ENCODE measurements around the gene FAM50A.

Gene FAM50A

GRCh38 chrX:154486396-154487207 is 42.7 kb downstream of the FAM50A start, which contains the start of gene UBL4A (continued):
- TF ChIP-seq ZBTB20 (tag by site-specific recombination; IDR thresholded peaks at IDR 0.05) (peak; percentile 24; the same call in 1 of the 2 replicates), EGR2 (tag by site-specific recombination; IDR thresholded peaks at IDR 0.05; ENCODE audit: low read depth) (peak; percentile 96), GLIS2 (tag by site-specific recombination; IDR thresholded peaks at IDR 0.05) (peak; percentile 98), KLF10 (tag by site-specific recombination; IDR thresholded peaks at IDR 0.05) (peak; percentile 73), ZBTB10 (tag by site-specific recombination; IDR thresholded peaks at IDR 0.05) (peak; percentile 77), ZSCAN4 (tag by site-specific recombination; IDR thresholded peaks at IDR 0.05) (no peak), KLF16 (tag by site-specific recombination; IDR thresholded peaks at IDR 0.05) (peak; percentile 60; the same call in 1 of the 2 replicates), PRDM10 (tag by site-specific recombination; IDR thresholded peaks at IDR 0.05) (peak; percentile 96), WT1 (tag by site-specific recombination; IDR thresholded peaks at IDR 0.05) (peak; percentile 67; the same call in 1 of the 2 replicates), ZBTB17 (tag by site-specific recombination; IDR thresholded peaks at IDR 0.05) (peak; percentile 54; the same call in 1 of the 2 replicates), PRDM6 (tag by site-specific recombination; IDR thresholded peaks at IDR 0.05) (no peak), ZNF274 (IDR thresholded peaks at IDR 0.05; ENCODE audit: low read length) (no peak), ZNF274 (tag by site-specific recombination; IDR thresholded peaks at IDR 0.05; ENCODE audit: borderline replicate concordance) (no peak), ZNF19 (tag by site-specific recombination; IDR thresholded peaks at IDR 0.05; ENCODE audit: low read depth) (no peak), ZNF114 (tag by site-specific recombination; IDR thresholded peaks at IDR 0.05) (no peak), KLF1 (tag by site-specific recombination; IDR thresholded peaks at IDR 0.05) (peak; percentile 92), KLF8 (tag by site-specific recombination; IDR thresholded peaks at IDR 0.05) (peak; percentile 84), ZNF600 (tag by site-specific recombination; IDR thresholded peaks at IDR 0.05) (peak; percentile 40; the same call in 1 of the 2 replicates), ZFP69B (tag by site-specific recombination; IDR thresholded peaks at IDR 0.05) (0 out of 2 replicates have a peak, but pooled peaks have one; percentile 29), ZNF416 (tag by site-specific recombination; IDR thresholded peaks at IDR 0.05) (no peak), KLF17 (tag by site-specific recombination; IDR thresholded peaks at IDR 0.05) (peak; percentile 83), ZNF692 (tag by site-specific recombination; IDR thresholded peaks at IDR 0.05) (peak; percentile 51; the same call in 1 of the 2 replicates), ZSCAN30 (tag by site-specific recombination; IDR thresholded peaks at IDR 0.05) (no peak), SP2 (tag by site-specific recombination; IDR thresholded peaks at IDR 0.05) (peak; percentile 78), ZNF560 (tag by site-specific recombination; IDR thresholded peaks at IDR 0.05; ENCODE audit: borderline replicate concordance) (no peak), ZNF433 (tag by site-specific recombination; IDR thresholded peaks at IDR 0.05; ENCODE audit: low read depth) (no peak), SP7 (tag by site-specific recombination; IDR thresholded peaks at IDR 0.05) (peak; percentile 71), ZNF629 (tag by site-specific recombination; IDR thresholded peaks at IDR 0.05) (peak; percentile 44; the same call in 1 of the 2 replicates)
